H9 (cell line): Measurements from ENCODE around the gene PIM3. TPM values are rescaled to one million over a fixed set of nuclear protein-coding genes. Genes with fewer than 3 reads are reported as not detected.
A peak's percentile ranks its signal among the peaks of the same experiment; 100 is the strongest.

Experiments used
- DNase-seq: peaks from one replicate; pipeline ENCODE4 v3.0.0-alpha.2; 2017
- H2AFZ ChIP-seq: one replicate; pipeline ENCODE4 v1.6.1; 2013; ENCODE audit warnings: mild to moderate bottlenecking, low read length, control low read depth, moderate library complexity
- H2AK5ac ChIP-seq: 2 replicates; pipeline ENCODE4 v1.6.1; 2013; ENCODE audit warnings: low read length, control low read depth, mixed read lengths; ENCODE audit not compliant: insufficient read length
- H2BK120ac ChIP-seq: one replicate; pipeline ENCODE4 v1.6.1; 2013; ENCODE audit warnings: low read depth, mild to moderate bottlenecking, low read length, control low read depth, inconsistent platforms; ENCODE audit not compliant: poor library complexity, severe bottlenecking
- H2BK12ac ChIP-seq: 2 replicates; pipeline ENCODE4 v1.6.1; 2013; ENCODE audit warnings: low read length, control low read depth, mixed read lengths, low read depth; ENCODE audit not compliant: insufficient read length
- H2BK15ac ChIP-seq: 2 replicates; pipeline ENCODE4 v1.6.1; 2013; ENCODE audit warnings: low read depth, low read length, control low read depth
- H2BK20ac ChIP-seq: one replicate; pipeline ENCODE4 v1.6.1; 2013; ENCODE audit warnings: low read depth, mild to moderate bottlenecking, low read length, control low read depth, inconsistent platforms; ENCODE audit not compliant: poor library complexity, severe bottlenecking
- H2BK5ac ChIP-seq: 2 replicates; pipeline ENCODE4 v1.6.1; 2013; ENCODE audit warnings: low read length, control low read depth, mixed read lengths; ENCODE audit not compliant: insufficient read length
- H3K14ac ChIP-seq: 2 replicates; pipeline ENCODE4 v1.6.1; 2013; ENCODE audit warnings: low read length, control low read depth; ENCODE audit not compliant: insufficient read depth
- H3K18ac ChIP-seq: 2 replicates; pipeline ENCODE4 v1.6.1; 2013; ENCODE audit warnings: low read depth, mild to moderate bottlenecking, mixed read lengths, low read length, control low read depth; ENCODE audit not compliant: insufficient read length
- H3K23ac ChIP-seq: 2 replicates; pipeline ENCODE4 v1.6.1; 2013; ENCODE audit warnings: low read length, control low read depth, mixed read lengths, low read depth; ENCODE audit not compliant: insufficient read length
- H3K23me2 ChIP-seq: 2 replicates; pipeline ENCODE4 v1.6.1; 2013; ENCODE audit warnings: low read depth, mild to moderate bottlenecking, mixed read lengths, low read length, control low read depth; ENCODE audit not compliant: insufficient read length, poor library complexity, severe bottlenecking
- H3K27ac ChIP-seq: 2 replicates; pipeline ENCODE4 v1.5.1; 2013; ENCODE audit warnings: low read length, control low read depth, mixed read lengths, low read depth; ENCODE audit not compliant: insufficient read length
- H3K27me3 ChIP-seq: 2 replicates; pipeline ENCODE4 v1.6.1; 2013; ENCODE audit warnings: low read length, control low read depth, inconsistent platforms; ENCODE audit not compliant: insufficient read depth
- H3K4ac ChIP-seq: 2 replicates; pipeline ENCODE4 v1.6.1; 2013; ENCODE audit warnings: low read depth, mild to moderate bottlenecking, control low read depth, inconsistent platforms, low read length, moderate library complexity
- H3K4me1 ChIP-seq: 2 replicates; pipeline ENCODE4 v1.6.1; 2013; ENCODE audit warnings: low read length, control low read depth, inconsistent platforms; ENCODE audit not compliant: insufficient read depth
- H3K4me2 ChIP-seq: 2 replicates; pipeline ENCODE4 v1.6.1; 2013; ENCODE audit warnings: low read length, control low read depth, mixed read lengths; ENCODE audit not compliant: insufficient read length, insufficient read depth
- H3K56ac ChIP-seq: 2 replicates; pipeline ENCODE4 v1.6.1; 2013; ENCODE audit warnings: low read depth, mild to moderate bottlenecking, mixed read lengths, low read length, control low read depth; ENCODE audit not compliant: insufficient read length
- H3K79me1 ChIP-seq: 2 replicates; pipeline ENCODE4 v1.6.1; 2013; ENCODE audit warnings: low read depth, mild to moderate bottlenecking, moderate library complexity, low read length, control low read depth, inconsistent platforms; ENCODE audit not compliant: insufficient read depth, poor library complexity, severe bottlenecking
- H3K79me2 ChIP-seq: 2 replicates; pipeline ENCODE4 v1.6.1; 2013; ENCODE audit warnings: low read length, control low read depth, inconsistent platforms; ENCODE audit not compliant: insufficient read depth
- H3K9ac ChIP-seq: 2 replicates; pipeline ENCODE4 v1.6.1; 2013; ENCODE audit warnings: low read length, control low read depth, mixed read lengths; ENCODE audit not compliant: insufficient read length; ENCODE audit errors: extremely low read depth
- H3K9me3 ChIP-seq: one replicate; pipeline ENCODE4 v1.6.1; 2013; ENCODE audit warnings: low read depth, low read length, inconsistent platforms; ENCODE audit not compliant: control insufficient read depth
- H3T11ph ChIP-seq: one replicate; pipeline ENCODE4 v1.6.1; 2013; ENCODE audit warnings: mild to moderate bottlenecking, low read length, control low read depth, inconsistent platforms
- H4K20me1 ChIP-seq: one replicate; pipeline ENCODE4 v1.6.1; 2013; ENCODE audit not compliant: control insufficient read depth, insufficient read length, insufficient read depth
- H4K5ac ChIP-seq: 2 replicates; pipeline ENCODE4 v1.6.1; 2013; ENCODE audit warnings: low read depth, mild to moderate bottlenecking, mixed read lengths, low read length, control low read depth; ENCODE audit not compliant: insufficient read length
- H4K8ac ChIP-seq: replicated peaks from 2 replicates; pipeline ENCODE4 v1.6.1; 2013; ENCODE audit warnings: low read length, control low read depth, mixed read lengths, low read depth; ENCODE audit not compliant: insufficient read length
- H4K91ac ChIP-seq: 2 replicates; pipeline ENCODE4 v1.6.1; 2013; ENCODE audit warnings: low read depth, mild to moderate bottlenecking, moderate library complexity, mixed read lengths, low read length, control low read depth; ENCODE audit not compliant: insufficient read length
- H3K27ac Mint-ChIP-seq, 3 experiments: 2 replicates in 2 of 3; 3 replicates in 1 of 3; pipeline ENCODE4 v1.8.0; 2020 to 2021; ENCODE audit warnings: mixed read lengths in 3 of 3, mild to moderate bottlenecking in 1 of 3, moderate library complexity in 1 of 3
- H3K27me3 Mint-ChIP-seq: 2 replicates; pipeline ENCODE4 v1.8.0; 2021; ENCODE audit warnings: low read depth, mild to moderate bottlenecking, moderate library complexity, mixed read lengths
- H3K36me3 Mint-ChIP-seq, 3 experiments: 2 replicates in 2 of 3; 3 replicates in 1 of 3; pipeline ENCODE4 v1.8.0; 2020 to 2021; ENCODE audit warnings: low read depth in 3 of 3, mixed read lengths in 3 of 3; ENCODE audit not compliant: insufficient read depth in 1 of 3
- H3K4me1 Mint-ChIP-seq, 2 experiments: 2 replicates each; pipeline ENCODE4 v1.8.0; 2020; ENCODE audit warnings: mixed read lengths in 2 of 2
- H3K4me3 Mint-ChIP-seq, 2 experiments: 2 replicates in 1 of 2; 3 replicates in 1 of 2; pipeline ENCODE4 v1.8.0; 2020 to 2021; ENCODE audit warnings: mild to moderate bottlenecking in 2 of 2, mixed read lengths in 2 of 2, moderate library complexity in 1 of 2
- H3K9me3 Mint-ChIP-seq, 2 experiments: 2 replicates in 1 of 2; 3 replicates in 1 of 2; pipeline ENCODE4 v1.8.0; 2020; ENCODE audit warnings: mild to moderate bottlenecking in 2 of 2, mixed read lengths in 2 of 2, moderate library complexity in 1 of 2
- WGBS: extraction: QIAGEN DNeasy Blood & Tissue Kit; methylation state at CpG from one replicate; pipeline ENCODE4 v1.1.7; 2013; ENCODE audit warnings: missing lambda C conversion rate, low lambda C conversion rate, mixed read lengths; ENCODE audit not compliant: insufficient read length; ENCODE audit errors: extremely low coverage; 5-methylcytosine and 5-hydroxymethylcytosine counted together
- total RNA-seq: library from RNA; stranded (reverse); gene quantifications from 2 replicates; pipeline ENCODE4 v1.2.1, GENCODE V29; 2021
- TF ChIP-seq, protein P1 (sequence below): fragments of 200-600 bp; sonication (generic); conservative IDR thresholded peaks from 3 replicates; pipeline ENCODE4 v1.8.0; 2021; ENCODE audit warnings: antibody characterized with exemption, mild to moderate bottlenecking

PIM3 gene
- total RNA-seq, 1 experiment from 2014 or later, result 43.4 TPM

DNA sequence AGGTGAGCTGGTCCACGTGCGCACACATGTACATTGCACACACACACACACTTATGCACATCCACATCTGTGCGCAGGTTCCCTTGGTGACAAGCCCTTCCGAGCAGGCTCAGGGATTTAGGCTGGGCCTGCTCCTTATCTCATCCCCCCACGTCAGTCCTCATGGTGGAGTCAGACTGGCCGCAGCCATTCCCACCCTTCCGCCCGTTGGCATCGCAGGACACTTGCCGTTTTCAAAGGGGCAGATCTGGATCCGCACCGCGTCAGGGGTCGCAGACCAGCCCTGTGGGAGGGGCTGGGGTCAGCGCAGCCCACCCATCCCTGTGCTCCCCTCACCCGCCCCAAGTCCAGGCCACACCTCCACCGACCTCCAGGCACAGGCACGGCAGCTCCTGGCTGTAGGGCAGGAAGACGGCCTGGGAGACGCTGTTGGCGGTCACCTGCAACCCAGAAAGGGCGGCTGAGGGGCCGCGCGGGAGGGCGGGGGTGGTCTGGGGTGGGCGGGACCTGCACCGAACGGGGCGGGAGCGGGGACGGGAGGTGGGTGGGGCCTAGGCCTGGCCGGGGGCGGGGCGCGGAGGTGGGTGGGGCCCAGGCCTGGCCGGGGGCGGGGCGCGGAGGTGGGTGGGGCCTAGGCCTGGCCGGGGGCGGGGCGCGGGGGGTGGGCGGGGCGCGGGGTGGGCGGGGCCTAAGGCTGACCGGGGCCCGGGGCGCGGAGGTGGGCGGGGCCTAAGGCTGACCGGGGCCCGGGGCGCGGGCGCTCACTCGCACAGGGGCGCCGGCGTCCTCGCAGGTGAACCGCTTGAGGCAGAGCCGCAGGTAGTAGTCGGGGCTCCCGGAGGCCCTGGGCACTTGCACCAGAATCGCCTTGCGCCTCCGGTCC lies 38.7 kb downstream of the PIM3 start:
- no peak overlapping the region for H3T11ph ChIP-seq
- H3K23me2 ChIP-seq, result peaks cover 4% of the 10 kb centered on the region
- H3K4ac ChIP-seq, result no peak overlapping the region
- no peaks in the 10 kb centered on the region for H3K79me2 ChIP-seq
- TF ChIP-seq, protein P1, sequence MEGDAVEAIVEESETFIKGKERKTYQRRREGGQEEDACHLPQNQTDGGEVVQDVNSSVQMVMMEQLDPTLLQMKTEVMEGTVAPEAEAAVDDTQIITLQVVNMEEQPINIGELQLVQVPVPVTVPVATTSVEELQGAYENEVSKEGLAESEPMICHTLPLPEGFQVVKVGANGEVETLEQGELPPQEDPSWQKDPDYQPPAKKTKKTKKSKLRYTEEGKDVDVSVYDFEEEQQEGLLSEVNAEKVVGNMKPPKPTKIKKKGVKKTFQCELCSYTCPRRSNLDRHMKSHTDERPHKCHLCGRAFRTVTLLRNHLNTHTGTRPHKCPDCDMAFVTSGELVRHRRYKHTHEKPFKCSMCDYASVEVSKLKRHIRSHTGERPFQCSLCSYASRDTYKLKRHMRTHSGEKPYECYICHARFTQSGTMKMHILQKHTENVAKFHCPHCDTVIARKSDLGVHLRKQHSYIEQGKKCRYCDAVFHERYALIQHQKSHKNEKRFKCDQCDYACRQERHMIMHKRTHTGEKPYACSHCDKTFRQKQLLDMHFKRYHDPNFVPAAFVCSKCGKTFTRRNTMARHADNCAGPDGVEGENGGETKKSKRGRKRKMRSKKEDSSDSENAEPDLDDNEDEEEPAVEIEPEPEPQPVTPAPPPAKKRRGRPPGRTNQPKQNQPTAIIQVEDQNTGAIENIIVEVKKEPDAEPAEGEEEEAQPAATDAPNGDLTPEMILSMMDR, result no peak
- Mint-ChIP-seq H3K4me3 (peak overlapping the region; percentile 49 to 75), H3K27ac (no peak overlapping the region), H3K27me3 (peaks cover 32% of the 10 kb centered on the region), H3K9me3 (no peaks in the 10 kb centered on the region; a peak in 2 of 5 replicates), H3K36me3 (no peaks in the 10 kb centered on the region; a peak in 1 of 7 replicates), H3K4me1 (peaks cover 11 to 18% of the 10 kb centered on the region in 2 experiments; a peak in 3 of 4 replicates)
- H3K56ac ChIP-seq, result no peak overlapping the region
- no peak overlapping the region for H3K14ac ChIP-seq
- H2BK20ac ChIP-seq, result no peak overlapping the region
- H4K20me1 ChIP-seq, result no peaks in the 10 kb centered on the region
- DNase-seq, result peak; percentile 87
- no peaks in the 10 kb centered on the region for H3K79me1 ChIP-seq
- H3K27ac ChIP-seq, result no peak overlapping the region
- peaks cover 9% of the 10 kb centered on the region; the same call in 1 of the 2 replicates for H3K27me3 ChIP-seq
- H3K23ac ChIP-seq, result no peak overlapping the region
- no CpG with 5 or more reads among the region's 70 CpGs for WGBS
- no peak overlapping the region for H2BK12ac ChIP-seq
- no peak overlapping the region; the same call in 1 of the 2 replicates for H2BK15ac ChIP-seq
- H2BK5ac ChIP-seq, result no peak overlapping the region
- no peaks in the 10 kb centered on the region for H3K4me1 ChIP-seq
- H3K9me3 ChIP-seq, result no peaks in the 10 kb centered on the region
- no peak overlapping the region for H4K91ac ChIP-seq
- H3K4me2 ChIP-seq, result peak overlapping the region; percentile 60
- no peak overlapping the region for H2BK120ac ChIP-seq
- no peak overlapping the region for H3K9ac ChIP-seq
- no peak overlapping the region for H2AK5ac ChIP-seq
- no peak overlapping the region for H2AFZ ChIP-seq
- H4K8ac ChIP-seq, result no peak overlapping the region
- peak overlapping the region; percentile 38 for H3K18ac ChIP-seq
- H4K5ac ChIP-seq, result no peak overlapping the region
